Hepatocyte (in vitro differentiated cells): ENCODE results near the gene PITPNB. TPM values are rescaled to one million over a fixed set of nuclear protein-coding genes. Genes with fewer than 3 reads are reported as not detected.
A peak's percentile ranks its signal among the peaks of the same experiment; 100 is the strongest.

Experiments used
- DNase-seq: peaks from one replicate; pipeline ENCODE4 v3.0.0-alpha.2; 2016; ENCODE audit warnings: low spot score
- H2AFZ ChIP-seq: fragments of 200-600 bp; sonication (generic); 2 replicates; pipeline ENCODE4 v1.6.0; 2016; ENCODE audit warnings: antibody characterized with exemption, mild to moderate bottlenecking
- H3K27ac ChIP-seq: fragments of 200-600 bp; sonication (generic); 2 replicates; pipeline ENCODE4 v1.5.1; 2016; ENCODE audit warnings: mild to moderate bottlenecking
- H3K27me3 ChIP-seq: fragments of 200-600 bp; sonication (generic); 2 replicates; pipeline ENCODE4 v1.6.1; 2016
- H3K36me3 ChIP-seq: fragments of 200-600 bp; sonication (generic); replicated peaks from 2 replicates; pipeline ENCODE4 v1.5.1; 2016; ENCODE audit warnings: low read depth; ENCODE audit not compliant: insufficient read depth
- H3K4me1 ChIP-seq: fragments of 200-600 bp; sonication (generic); 2 replicates; pipeline ENCODE4 v1.5.1; 2016; ENCODE audit warnings: mild to moderate bottlenecking, moderate library complexity; ENCODE audit not compliant: insufficient read depth
- H3K4me2 ChIP-seq: fragments of 200-600 bp; sonication (generic); 2 replicates; pipeline ENCODE4 v1.6.0; 2016
- H3K4me3 ChIP-seq: fragments of 200-600 bp; sonication (generic); 2 replicates; pipeline ENCODE4 v1.5.1; 2016; ENCODE audit warnings: mild to moderate bottlenecking
- H3K79me2 ChIP-seq: fragments of 200-600 bp; sonication (generic); 2 replicates; pipeline ENCODE4 v1.6.0; 2017; ENCODE audit warnings: mild to moderate bottlenecking
- H3K9me2 ChIP-seq: fragments of 200-600 bp; sonication (generic); replicated peaks from 2 replicates; pipeline ENCODE4 v1.6.0; 2017; ENCODE audit warnings: mild to moderate bottlenecking; ENCODE audit not compliant: insufficient read depth
- H3K9me3 ChIP-seq: fragments of 200-600 bp; sonication (generic); 2 replicates; pipeline ENCODE4 v1.5.1; 2016; ENCODE audit warnings: low read depth, mild to moderate bottlenecking
- H4K20me1 ChIP-seq: fragments of 200-600 bp; sonication (generic); 2 replicates; pipeline ENCODE4 v1.6.0; 2016; ENCODE audit warnings: mild to moderate bottlenecking; ENCODE audit not compliant: insufficient read depth, poor library complexity, severe bottlenecking
- CTCF ChIP-seq: fragments of 200-600 bp; sonication (generic); IDR thresholded peaks from 2 replicates; pipeline ENCODE4 v1.5.1; 2016; ENCODE audit warnings: antibody characterized with exemption, mild to moderate bottlenecking; ENCODE audit not compliant: poor library complexity
- EZH2 ChIP-seq: fragments of 200-600 bp; sonication (generic); IDR thresholded peaks from 2 replicates; pipeline ENCODE4 v1.6.1; 2016; ENCODE audit warnings: antibody characterized with exemption, mild to moderate bottlenecking, borderline replicate concordance
- EZH2phosphoT487 ChIP-seq: fragments of 200-600 bp; sonication (generic); IDR thresholded peaks from one replicate; pipeline ENCODE4 v1.6.1; 2018; ENCODE audit warnings: antibody characterized with exemption, mild to moderate bottlenecking, low read depth, moderate library complexity; ENCODE audit not compliant: unreplicated experiment, severe bottlenecking
- WGBS: methylation state at CpG from one replicate; pipeline ENCODE4 v1.1.6; 2016; ENCODE audit warnings: low lambda C conversion rate; ENCODE audit errors: missing lambda C conversion rate; 5-methylcytosine and 5-hydroxymethylcytosine counted together
- polyA plus RNA-seq: library from polyadenylated mRNA; unstranded; fragments of >200 nt; fragmentation: Nextera tagmentation; extraction: Ambion mirVana; gene quantifications from 2 replicates; pipeline ENCODE4 v1.2.1, GENCODE V29; 2016
- total RNA-seq: library from RNA; depleted of rRNA; stranded (reverse); fragments of >200 nt; gene quantifications from 2 replicates; pipeline ENCODE4 v1.2.3, GENCODE V29; 2014

Gene PITPNB
- total and polyA plus RNA-seq, 2 experiments from 2014 or later = 38.7 to 49.3 TPM

- Histone ChIP-seq H3K9me2 (no peaks in the 10 kb centered on the region), H3K36me3 (no peaks in the 10 kb centered on the region), H2AFZ (no peak overlapping the region), H3K79me2 (no peaks in the 10 kb centered on the region), H3K4me2 (no peak overlapping the region), H3K27ac (no peak overlapping the region), H3K4me3 (no peak overlapping the region), H3K27me3 (peaks cover 2% of the 10 kb centered on the region), H3K4me1 (peaks cover 6% of the 10 kb centered on the region), H3K9me3 (no peaks in the 10 kb centered on the region), H4K20me1 (no peaks in the 10 kb centered on the region)
- no peak for DNase-seq
- no peak for TF ChIP-seq EZH2
- no peak for TF ChIP-seq CTCF
- no peak for TF ChIP-seq EZH2phosphoT487
- WGBS = 91% methylated on average over 6 of the region's 6 CpGs
Observed at GRCh38 chr22:27814993-27815392, 104.1 kb downstream of the PITPNB start.

- Histone ChIP-seq H3K4me2 (no peak overlapping the region), H3K36me3 (no peaks in the 10 kb centered on the region), H3K4me3 (no peak overlapping the region), H3K79me2 (no peaks in the 10 kb centered on the region), H3K27ac (no peak overlapping the region), H2AFZ (no peak overlapping the region), H3K9me3 (no peaks in the 10 kb centered on the region), H3K27me3 (peaks cover 9% of the 10 kb centered on the region), H3K4me1 (peaks cover 6% of the 10 kb centered on the region), H4K20me1 (no peaks in the 10 kb centered on the region), H3K9me2 (no peaks in the 10 kb centered on the region)
- TF ChIP-seq EZH2 = no peak
- TF ChIP-seq EZH2phosphoT487 = no peak
- 89% methylated on average over 3 of the region's 3 CpGs for WGBS
- DNase-seq = no peak
Observed at GRCh38 chr22:27811778-27812177, 107.3 kb downstream of the PITPNB start.

GRCh38 chr22:27810609-27811151 is 108.4 kb downstream of the PITPNB start:
- peaks cover 6% of the 10 kb centered on the region for H3K4me1 ChIP-seq
- no peaks in the 10 kb centered on the region for H3K9me3 ChIP-seq
- no peak overlapping the region for H2AFZ ChIP-seq
- H4K20me1 ChIP-seq = no peaks in the 10 kb centered on the region
- no peaks in the 10 kb centered on the region for H3K9me2 ChIP-seq
- peaks cover 9% of the 10 kb centered on the region for H3K27me3 ChIP-seq
- H3K4me3 ChIP-seq = no peak overlapping the region
- no peaks in the 10 kb centered on the region for H3K79me2 ChIP-seq
- WGBS = 28% methylated on average over 15 of the region's 15 CpGs
- no peak overlapping the region for H3K27ac ChIP-seq
- DNase-seq = peak; percentile 71
- peak overlapping the region; percentile 40 for H3K4me2 ChIP-seq
- TF ChIP-seq CTCF = no peak
- no peak for TF ChIP-seq EZH2
- TF ChIP-seq EZH2phosphoT487 = no peak
- H3K36me3 ChIP-seq = no peaks in the 10 kb centered on the region

DNA sequence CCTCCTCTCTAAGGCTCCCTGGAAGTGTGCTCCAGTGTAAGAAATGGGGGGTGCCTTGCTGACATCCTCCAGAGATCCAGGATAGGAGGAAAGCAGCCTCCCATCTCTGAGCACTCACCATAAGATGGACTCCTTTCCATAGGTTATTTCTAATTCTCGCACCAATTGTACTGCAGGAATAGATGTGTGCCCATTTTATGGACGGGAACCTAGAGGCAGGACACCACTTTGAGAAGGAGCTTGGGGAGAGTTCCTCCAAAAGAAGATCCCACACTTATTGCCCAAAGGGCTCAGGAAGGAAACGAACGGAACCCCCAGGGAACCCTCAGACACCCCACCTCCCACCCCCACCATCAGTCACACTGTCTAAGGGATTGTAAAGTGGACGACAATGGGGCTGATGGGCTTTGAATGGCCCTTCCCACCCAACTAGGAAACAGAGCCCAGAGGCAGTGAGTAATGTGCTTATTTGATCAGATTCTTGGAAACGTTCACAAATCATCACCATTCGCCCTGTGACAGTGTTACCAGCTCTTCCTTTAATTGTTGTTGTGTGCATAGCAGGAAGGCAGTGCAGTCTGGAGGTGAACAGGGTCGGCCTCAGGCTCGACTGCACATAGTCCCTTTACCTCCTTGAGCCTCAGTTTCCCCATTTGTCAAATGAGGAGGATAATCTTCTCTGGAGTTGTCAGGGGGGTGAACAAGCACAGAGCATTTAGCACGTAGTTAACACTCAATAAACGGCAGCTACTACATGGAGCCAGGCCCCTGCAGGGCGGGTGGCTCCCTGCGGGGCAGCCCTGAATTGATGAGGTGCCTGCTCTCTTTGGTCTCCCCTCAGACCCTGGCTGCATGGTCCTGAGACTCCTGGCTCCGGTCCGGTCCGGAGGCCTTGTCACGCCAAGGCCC is 109.1 kb downstream of the PITPNB start:
- H4K20me1 ChIP-seq = no peaks in the 10 kb centered on the region
- TF ChIP-seq CTCF (no peak), EZH2 (no peak), EZH2phosphoT487 (no peak)
- H3K36me3 ChIP-seq = no peaks in the 10 kb centered on the region
- H2AFZ ChIP-seq = no peak overlapping the region
- H3K4me2 ChIP-seq = peak overlapping the region; percentile 40
- peaks cover 9% of the 10 kb centered on the region for H3K27me3 ChIP-seq
- no peaks in the 10 kb centered on the region for H3K9me2 ChIP-seq
- WGBS = 47% methylated on average over 16 of the region's 17 CpGs
- no peaks in the 10 kb centered on the region for H3K9me3 ChIP-seq
- no peak overlapping the region for H3K27ac ChIP-seq
- DNase-seq = no peak
- peaks cover 6% of the 10 kb centered on the region for H3K4me1 ChIP-seq
- H3K79me2 ChIP-seq = no peaks in the 10 kb centered on the region
- H3K4me3 ChIP-seq = no peak overlapping the region
